ENCODE data around the gene ALDH1L2.

Gene ALDH1L2

GRCh38 chr12:105084251-105085250 is at the start of gene ALDH1L2:
Gene ALDH1L2, minus strand, starts transcription at chr12:105084458. Its CDS starts 22 bp downstream, at chr12:105084436.
- Histone ChIP-seq H3K27ac (no peak within 1 kb of the TSS), H3K4me3 (ENCODE audit: low read depth, low read length) (peak within 1 kb of the TSS; percentile 36), H3K27me3 (ENCODE audit: insufficient read depth, low read depth, severe bottlenecking) (no peaks in the 10 kb centered on the region), H3K9me3 (ENCODE audit: severe bottlenecking) (no peaks in the 10 kb centered on the region), H3K36me3 (no peaks in the 10 kb centered on the region)
- TF ChIP-seq CTCF (IDR thresholded peaks at IDR 0.05; ENCODE audit: low read depth, low read length), result no peak
- peak; percentile 48 for DNase-seq

- TF ChIP-seq CTCF (IDR thresholded peaks at IDR 0.05; ENCODE audit: low read depth, low read length), result no peak
Observed at GRCh38 chr12:105120551-105120950, 36.3 kb upstream of the ALDH1L2 start.

GRCh38 chr12:105116969-105117368 is 32.7 kb upstream of the ALDH1L2 start:
- Histone ChIP-seq H3K27ac (no peak overlapping the region), H3K27me3 (ENCODE audit: insufficient read depth, low read depth, severe bottlenecking) (no peaks in the 10 kb centered on the region), H3K9me3 (ENCODE audit: severe bottlenecking) (no peaks in the 10 kb centered on the region), H3K36me3 (peaks cover 17% of the 10 kb centered on the region), H3K4me3 (ENCODE audit: low read depth, low read length) (no peak overlapping the region)
- TF ChIP-seq CTCF (IDR thresholded peaks at IDR 0.05; ENCODE audit: low read depth, low read length), result no peak
- no peak for DNase-seq

More at GRCh38 chr12:105120551-105120950, 36.3 kb upstream of the ALDH1L2 start:
- no peaks in the 10 kb centered on the region for H3K9me3 ChIP-seq (ENCODE audit: severe bottlenecking)
- H3K4me3 ChIP-seq (ENCODE audit: low read depth, low read length), result no peak overlapping the region
- no peak for DNase-seq
- H3K36me3 ChIP-seq, result peaks cover 25% of the 10 kb centered on the region
- no peak overlapping the region for H3K27ac ChIP-seq
- H3K27me3 ChIP-seq (ENCODE audit: insufficient read depth, low read depth, severe bottlenecking), result no peaks in the 10 kb centered on the region

GRCh38 chr12:105113094-105113493 is 28.8 kb upstream of the ALDH1L2 start:
- H3K4me3 ChIP-seq (ENCODE audit: low read depth, low read length), result no peak overlapping the region
- DNase-seq, result no peak
- peaks cover 7% of the 10 kb centered on the region for H3K36me3 ChIP-seq
- TF ChIP-seq CTCF (IDR thresholded peaks at IDR 0.05; ENCODE audit: low read depth, low read length), result no peak
- no peaks in the 10 kb centered on the region for H3K27me3 ChIP-seq (ENCODE audit: insufficient read depth, low read depth, severe bottlenecking)
- H3K9me3 ChIP-seq (ENCODE audit: severe bottlenecking), result no peaks in the 10 kb centered on the region
- H3K27ac ChIP-seq, result no peak overlapping the region

GRCh38 chr12:105110851-105111250 is 26.6 kb upstream of the ALDH1L2 start:
- Histone ChIP-seq H3K9me3 (ENCODE audit: severe bottlenecking) (no peaks in the 10 kb centered on the region), H3K27ac (no peak overlapping the region), H3K4me3 (ENCODE audit: low read depth, low read length) (no peak overlapping the region), H3K27me3 (ENCODE audit: insufficient read depth, low read depth, severe bottlenecking) (peaks cover 11% of the 10 kb centered on the region), H3K36me3 (peaks cover under 1% of the 10 kb centered on the region)
- no peak for DNase-seq
- TF ChIP-seq CTCF (IDR thresholded peaks at IDR 0.05; ENCODE audit: low read depth, low read length), result no peak
